Stimulated activated CD4-positive, alpha-beta T cell treated with anti-CD3 and anti-CD28 coated beads, Interleukin-12 subunit alpha, Interleukin-12 subunit beta, amount 100 ng/mL, for 24 hours (primary cell): ENCODE data around the gene PLEKHA4.
"Not testable (repeated sequence)": the region's sequence is repeated elsewhere in the genome, so short reads cannot be mapped to it uniquely, and the experiment has no call there.

Experiments
- DNase-seq, 2 experiments: peaks; one replicate each; pipeline ENCODE4 v3.0.0-alpha.2; 2020; ENCODE audit warnings: low read depth in 2 of 2

The PLEKHA4 gene

DNA sequence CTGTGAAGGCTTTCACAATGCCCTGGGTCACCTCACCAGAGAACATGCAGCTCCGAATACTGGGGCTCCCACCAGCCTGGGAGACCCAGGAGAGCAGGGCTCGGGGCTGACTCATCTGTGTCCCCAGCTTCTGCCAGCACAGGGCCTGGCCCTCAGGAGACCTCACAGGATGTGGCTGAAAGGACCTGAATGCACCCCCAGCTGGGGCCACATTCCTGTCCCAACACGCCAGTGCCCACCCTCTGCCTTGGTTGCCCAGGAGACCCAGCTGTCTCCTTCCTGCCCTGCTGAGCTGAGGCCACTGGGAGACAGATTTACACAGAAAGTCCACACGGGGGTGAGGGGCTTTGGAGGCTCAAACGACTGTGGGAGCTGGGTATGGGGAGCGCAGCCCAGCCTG lies 69.5 kb downstream of the PLEKHA4 start:
- no peak for DNase-seq

DNA sequence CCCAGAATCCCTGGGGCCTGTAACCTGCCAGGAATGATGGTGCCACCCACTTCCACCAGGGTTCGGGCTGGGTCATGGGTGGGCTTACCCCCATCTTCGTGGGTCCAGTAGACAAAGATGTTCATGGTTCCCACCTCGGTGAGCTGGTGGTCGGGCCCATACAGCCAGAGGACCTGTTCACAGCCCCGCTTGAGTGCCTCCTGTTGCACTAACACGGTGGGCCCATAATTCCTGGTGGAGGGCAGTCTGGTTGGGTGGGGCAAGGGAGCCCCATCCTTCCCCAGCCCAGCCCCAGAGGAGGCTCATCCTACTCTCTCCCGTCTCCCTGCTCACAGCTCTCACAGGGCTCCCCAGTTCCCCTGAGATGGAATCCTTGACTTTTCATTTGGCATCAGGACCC lies 71.3 kb downstream of the PLEKHA4 start:
- no peak for DNase-seq

GRCh38 chr19:48796298-48797083 lies 71.9 kb downstream of the PLEKHA4 start:
- no peak for DNase-seq

DNA sequence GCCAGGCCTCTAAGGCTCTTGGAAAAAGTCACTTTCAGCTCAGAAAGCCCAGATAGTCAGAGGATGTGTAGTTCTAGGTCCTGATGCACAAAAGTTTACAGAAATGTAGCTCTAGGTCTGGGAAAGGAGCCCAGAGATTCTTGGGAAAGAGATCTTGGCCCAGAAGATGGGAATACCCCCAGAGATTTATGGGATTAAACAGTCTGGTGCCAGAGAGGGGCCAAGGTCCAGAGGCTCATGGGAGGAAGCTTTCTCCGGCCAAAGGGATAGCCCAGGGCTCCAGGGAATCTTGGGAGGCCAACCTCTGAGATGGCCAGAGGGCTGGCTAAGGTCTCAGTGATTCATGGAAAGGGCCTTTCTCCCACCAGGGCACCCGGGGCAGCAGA lies 72.7 kb downstream of the PLEKHA4 start:
- DNase-seq: no peak

GRCh38 chr19:48795055-48795684 lies 73.2 kb downstream of the PLEKHA4 start:
- peak; percentile 75 to 77 for DNase-seq

DNA sequence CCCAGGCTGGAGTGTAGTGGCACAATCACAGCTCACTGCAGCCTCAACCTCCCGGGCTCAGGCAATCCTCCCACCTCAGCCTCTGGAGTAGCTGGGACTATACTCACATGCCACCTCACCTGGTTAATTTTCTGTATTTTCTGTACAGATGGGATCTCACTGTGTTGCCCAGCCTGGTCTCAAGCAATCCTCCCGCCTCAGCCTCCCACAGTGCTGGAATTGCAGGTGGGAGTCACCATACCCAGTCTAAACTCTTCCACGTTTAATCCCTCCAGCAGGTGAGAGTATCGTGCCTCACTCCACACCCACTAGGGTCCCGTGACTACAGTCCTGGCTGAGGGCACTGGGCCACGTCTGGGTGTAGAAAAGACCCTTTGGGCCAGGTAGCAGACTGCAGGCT lies 74.1 kb downstream of the PLEKHA4 start:
- DNase-seq: no peak

GRCh38 chr19:48793271-48793670 lies 75.1 kb downstream of the PLEKHA4 start:
- DNase-seq: no peak

DNA sequence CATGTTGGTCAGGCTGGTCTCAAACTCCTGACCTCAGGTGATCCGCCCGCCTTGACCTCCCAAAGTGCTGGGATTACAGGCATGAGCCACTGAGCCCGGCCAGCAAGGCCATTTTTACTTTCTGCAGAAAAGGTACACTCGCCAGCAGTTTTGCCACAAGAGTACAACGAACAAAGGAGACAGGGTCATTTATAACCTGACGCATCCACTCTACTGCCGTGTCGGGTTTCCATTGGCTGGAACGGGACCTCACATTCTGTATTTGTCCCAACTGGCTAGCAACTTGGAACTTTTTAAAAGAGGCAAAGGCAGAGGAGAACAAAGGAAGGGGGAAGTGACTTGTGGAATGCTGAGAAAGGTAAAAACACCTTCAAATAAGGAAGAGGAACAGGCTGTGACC lies 81.1 kb downstream of the PLEKHA4 start:
- not testable (repeated sequence) for DNase-seq
